Measurements from ENCODE around the gene KCNH8.

The KCNH8 gene

GRCh38 chr3:19559724-19560442 is 411.6 kb downstream of the KCNH8 start:
- in situ Hi-C loops (cut with HindIII; ENCODE audit: low pct_unique_long_range_greater_than_20kb, low sequenced_read_pairs) = no loop called here
- TF ChIP-seq JUND (IDR thresholded peaks at IDR 0.05; ENCODE audit: low read depth) = no peak
- no peak for DNase-seq (ENCODE audit: low read depth in 1 of 2, low spot score in 1 of 2)

GRCh38 chr3:19573644-19574043 is 425.3 kb downstream of the KCNH8 start:
- no peak for DNase-seq (ENCODE audit: low read depth in 1 of 2, low spot score in 1 of 2)
- TF ChIP-seq JUND (IDR thresholded peaks at IDR 0.05; ENCODE audit: low read depth) = no peak
- in situ Hi-C loops (cut with HindIII; ENCODE audit: low pct_unique_long_range_greater_than_20kb, low sequenced_read_pairs) = no loop called here

GRCh38 chr3:19574268-19574667 is 426.0 kb downstream of the KCNH8 start:
- in situ Hi-C loops (cut with HindIII; ENCODE audit: low pct_unique_long_range_greater_than_20kb, low sequenced_read_pairs) = no loop called here
- no peak for DNase-seq (ENCODE audit: low read depth in 1 of 2, low spot score in 1 of 2)
- TF ChIP-seq JUND (IDR thresholded peaks at IDR 0.05; ENCODE audit: low read depth) = no peak

DNA sequence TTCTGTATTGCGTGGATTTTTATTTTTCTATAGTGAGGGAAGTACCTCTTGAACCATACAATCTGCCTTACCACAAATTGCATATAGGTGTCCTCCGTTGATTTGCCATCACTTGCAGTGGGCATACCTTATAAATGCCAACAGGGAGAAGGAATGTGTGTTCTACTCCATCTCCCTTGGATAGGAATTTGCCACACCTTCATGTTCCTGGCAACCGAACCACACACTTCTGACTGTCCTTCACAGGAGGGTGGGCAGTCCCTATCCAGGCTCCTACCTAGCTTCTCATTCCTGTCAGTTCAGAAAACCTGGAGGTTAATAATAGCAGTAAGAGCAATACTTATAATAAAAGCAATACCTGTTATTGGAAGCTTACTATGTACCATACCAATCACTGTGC is 428.0 kb downstream of the KCNH8 start:
- DNase-seq (ENCODE audit: low read depth in 1 of 2, low spot score in 1 of 2) = no peak
- TF ChIP-seq JUND (IDR thresholded peaks at IDR 0.05; ENCODE audit: low read depth) = no peak
- in situ Hi-C loops (cut with HindIII; ENCODE audit: low pct_unique_long_range_greater_than_20kb, low sequenced_read_pairs) = no loop called here

Data from T47D (cell line).